ENCODE data around the gene CD63. TPM values are rescaled to one million over a fixed set of nuclear protein-coding genes. Genes with fewer than 3 reads are reported as not detected.
A peak's percentile ranks its signal among the peaks of the same experiment; 100 is the strongest.

The CD63 gene
- total and polyA plus RNA-seq, 2 of the 4 experiments (the other 2 are of a cell fraction), result 995 to 1,398 TPM

- peak; percentile 97 for TF ChIP-seq USF2 (IDR thresholded peaks at IDR 0.05; ENCODE audit: low read depth, low read length)
- peak; percentile 93 for TF ChIP-seq MAZ (IDR thresholded peaks at IDR 0.05; ENCODE audit: borderline replicate concordance, low read depth, low read length)
- TF ChIP-seq CHD1 (IDR thresholded peaks at IDR 0.05; ENCODE audit: low read depth, low read length), result no peak; the same call in 1 of the 2 replicates
- TF ChIP-seq MXI1 (IDR thresholded peaks at IDR 0.05; ENCODE audit: borderline replicate concordance, low read depth, low read length), result peak; percentile 74; the same call in 1 of the 2 replicates
Observed at GRCh38 chr12:55728939-55729818, at the start of gene CD63 (continued).
